ENCODE data around the gene ENHO.

- TF ChIP-seq, protein P1, sequence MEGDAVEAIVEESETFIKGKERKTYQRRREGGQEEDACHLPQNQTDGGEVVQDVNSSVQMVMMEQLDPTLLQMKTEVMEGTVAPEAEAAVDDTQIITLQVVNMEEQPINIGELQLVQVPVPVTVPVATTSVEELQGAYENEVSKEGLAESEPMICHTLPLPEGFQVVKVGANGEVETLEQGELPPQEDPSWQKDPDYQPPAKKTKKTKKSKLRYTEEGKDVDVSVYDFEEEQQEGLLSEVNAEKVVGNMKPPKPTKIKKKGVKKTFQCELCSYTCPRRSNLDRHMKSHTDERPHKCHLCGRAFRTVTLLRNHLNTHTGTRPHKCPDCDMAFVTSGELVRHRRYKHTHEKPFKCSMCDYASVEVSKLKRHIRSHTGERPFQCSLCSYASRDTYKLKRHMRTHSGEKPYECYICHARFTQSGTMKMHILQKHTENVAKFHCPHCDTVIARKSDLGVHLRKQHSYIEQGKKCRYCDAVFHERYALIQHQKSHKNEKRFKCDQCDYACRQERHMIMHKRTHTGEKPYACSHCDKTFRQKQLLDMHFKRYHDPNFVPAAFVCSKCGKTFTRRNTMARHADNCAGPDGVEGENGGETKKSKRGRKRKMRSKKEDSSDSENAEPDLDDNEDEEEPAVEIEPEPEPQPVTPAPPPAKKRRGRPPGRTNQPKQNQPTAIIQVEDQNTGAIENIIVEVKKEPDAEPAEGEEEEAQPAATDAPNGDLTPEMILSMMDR (conservative IDR thresholded peaks at IDR 0.05 in 1 of 2, IDR thresholded peaks at IDR 0.05 in 1 of 2; ENCODE audit: low read depth in 1 of 2, low read length in 2 of 2) = peak; percentile 99
- TF ChIP-seq EZH2 (IDR thresholded peaks at IDR 0.05; ENCODE audit: low read length, missing control alignments) = no peak
Measured at GRCh38 chr9:34500623-34501267, 22.0 kb downstream of the ENHO start.
